ENCODE measurements around the gene EPHB4. TPM values are rescaled to one million over a fixed set of nuclear protein-coding genes. Genes with fewer than 3 reads are reported as not detected.

EPHB4 gene
- total RNA-seq, 2 donors from 2014 or later, result 106 to 117 TPM

GRCh38 chr7:100793806-100794660, 33.3 kb downstream of the EPHB4 start:
- H3K36me3 Mint-ChIP-seq (ENCODE audit: low read depth), result no peaks in the 10 kb centered on the region
- no peak for TF ChIP-seq CTCF (conservative IDR thresholded peaks at IDR 0.05)
- H3K27me3 Mint-ChIP-seq (ENCODE audit: insufficient read depth), result peaks cover 6% of the 10 kb centered on the region
- H3K27me3 ChIP-seq (ENCODE audit: control insufficient read depth, insufficient read depth, low read length, poor library complexity, severe bottlenecking), result no peaks in the 10 kb centered on the region
- H3K4me1 ChIP-seq (ENCODE audit: control insufficient read depth, insufficient read depth, low read length), result no peaks in the 10 kb centered on the region
- H3K4me3 ChIP-seq (ENCODE audit: low read length), result no peak overlapping the region
- DNase-seq, result peak; percentile 83
- no peaks in the 10 kb centered on the region for H3K9me3 Mint-ChIP-seq
- no peak overlapping the region for H3K27ac ChIP-seq (ENCODE audit: low read depth, low read length)
- H3K9ac ChIP-seq (ENCODE audit: extremely low read depth, low read length, poor library complexity, severe bottlenecking), result no peak overlapping the region
- peaks cover 12% of the 10 kb centered on the region for H3K4me1 Mint-ChIP-seq
- no peaks in the 10 kb centered on the region for H3K36me3 ChIP-seq (ENCODE audit: control insufficient read depth, insufficient read depth, low read length)
- H3K9me3 ChIP-seq (ENCODE audit: control insufficient read depth, low read length), result no peaks in the 10 kb centered on the region
- no peak overlapping the region for H3K4me3 Mint-ChIP-seq
- 66 to 70% methylated on average over 11 to 18 of the region's 18 CpGs for WGBS, 2 experiments (ENCODE audit: insufficient coverage in 1 of 2, insufficient read length in 1 of 2)
- H3K27ac Mint-ChIP-seq, result no peak overlapping the region

GRCh38 chr7:100791881-100792666, 35.2 kb downstream of the EPHB4 start:
- no peak overlapping the region for H3K27ac ChIP-seq (ENCODE audit: low read depth, low read length)
- Mint-ChIP-seq H3K9me3 (no peaks in the 10 kb centered on the region), H3K27ac (no peak overlapping the region), H3K27me3 (ENCODE audit: insufficient read depth) (peaks cover 1% of the 10 kb centered on the region), H3K36me3 (ENCODE audit: low read depth) (no peaks in the 10 kb centered on the region), H3K4me3 (no peak overlapping the region), H3K4me1 (peaks cover 14% of the 10 kb centered on the region)
- 88 to 91% methylated on average over 19 to 26 of the region's 26 CpGs for WGBS, 2 experiments (ENCODE audit: insufficient coverage in 1 of 2, insufficient read length in 1 of 2)
- H3K9me3 ChIP-seq (ENCODE audit: control insufficient read depth, low read length), result no peaks in the 10 kb centered on the region
- no peaks in the 10 kb centered on the region for H3K4me1 ChIP-seq (ENCODE audit: control insufficient read depth, insufficient read depth, low read length)
- no peak overlapping the region for H3K9ac ChIP-seq (ENCODE audit: extremely low read depth, low read length, poor library complexity, severe bottlenecking)
- TF ChIP-seq CTCF (conservative IDR thresholded peaks at IDR 0.05), result no peak
- H3K4me3 ChIP-seq (ENCODE audit: low read length), result no peak overlapping the region
- H3K27me3 ChIP-seq (ENCODE audit: control insufficient read depth, insufficient read depth, low read length, poor library complexity, severe bottlenecking), result no peaks in the 10 kb centered on the region
- H3K36me3 ChIP-seq (ENCODE audit: control insufficient read depth, insufficient read depth, low read length), result no peaks in the 10 kb centered on the region
- peak; percentile 63 for DNase-seq

GRCh38 chr7:100789055-100789454, 38.3 kb downstream of the EPHB4 start:
- peak; percentile 77 for TF ChIP-seq CTCF (conservative IDR thresholded peaks at IDR 0.05)
- no peak overlapping the region for H3K4me3 ChIP-seq (ENCODE audit: low read length)
- 62 to 64% methylated on average over 8 to 9 of the region's 9 CpGs for WGBS, 2 experiments (ENCODE audit: insufficient coverage in 1 of 2, insufficient read length in 1 of 2)
- no peak overlapping the region for H3K9ac ChIP-seq (ENCODE audit: extremely low read depth, low read length, poor library complexity, severe bottlenecking)
- Mint-ChIP-seq H3K27ac (no peak overlapping the region), H3K4me1 (peaks cover 5% of the 10 kb centered on the region), H3K4me3 (no peak overlapping the region), H3K36me3 (ENCODE audit: low read depth) (no peaks in the 10 kb centered on the region), H3K27me3 (ENCODE audit: insufficient read depth) (peaks cover 4% of the 10 kb centered on the region), H3K9me3 (peaks cover 7% of the 10 kb centered on the region)
- no peaks in the 10 kb centered on the region for H3K36me3 ChIP-seq (ENCODE audit: control insufficient read depth, insufficient read depth, low read length)
- H3K4me1 ChIP-seq (ENCODE audit: control insufficient read depth, insufficient read depth, low read length), result no peaks in the 10 kb centered on the region
- H3K27me3 ChIP-seq (ENCODE audit: control insufficient read depth, insufficient read depth, low read length, poor library complexity, severe bottlenecking), result no peaks in the 10 kb centered on the region
- peak; percentile 88 for DNase-seq
- no peaks in the 10 kb centered on the region for H3K9me3 ChIP-seq (ENCODE audit: control insufficient read depth, low read length)
- no peak overlapping the region for H3K27ac ChIP-seq (ENCODE audit: low read depth, low read length)
